ENCODE measurements around the gene ME3. TPM values are rescaled to one million over a fixed set of nuclear protein-coding genes. Genes with fewer than 3 reads are reported as not detected.

ME3 gene
- total RNA-seq, 2 experiments from 2014 or later, result 0.79 to 1.2 TPM

DNA sequence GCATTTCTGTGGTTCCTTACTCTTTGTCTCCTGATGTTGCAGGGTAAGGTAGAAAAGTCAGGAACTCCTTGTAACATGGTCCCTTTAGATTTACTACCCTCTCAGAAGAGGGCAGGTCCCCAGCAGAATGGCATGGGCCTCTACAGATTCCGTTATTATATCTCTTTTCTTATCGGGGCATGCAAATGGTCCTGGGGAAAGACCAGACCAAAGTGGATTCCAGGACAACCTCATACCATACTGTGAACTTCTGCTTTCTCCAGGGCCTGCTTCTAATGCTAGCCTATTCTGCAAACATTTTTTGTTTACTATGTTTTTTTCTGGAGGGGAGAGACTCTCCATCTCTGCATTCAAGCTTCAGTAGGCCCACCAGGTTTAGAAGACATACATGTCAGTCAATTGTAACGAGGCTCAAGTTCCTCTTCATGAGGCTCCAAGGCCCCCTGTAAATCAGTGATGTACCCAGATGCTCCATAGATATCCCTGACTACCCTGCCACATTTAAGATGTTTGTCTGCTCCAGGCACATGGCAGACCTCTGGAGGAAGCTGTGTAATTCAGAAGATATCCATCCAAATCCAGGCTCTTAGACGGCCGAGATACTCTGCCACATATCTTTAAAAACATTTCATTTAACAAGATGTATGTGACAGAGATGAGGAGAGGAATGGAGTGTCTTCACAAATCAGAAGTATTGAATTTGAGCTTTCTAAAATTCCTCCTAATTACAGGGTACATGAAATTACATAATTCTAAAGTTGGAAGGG is 8.5 kb upstream of the ME3 start:
- Mint-ChIP-seq H3K36me3 (no peaks in the 10 kb centered on the region), H3K4me3 (no peak overlapping the region), H3K27me3 (peaks cover 7% of the 10 kb centered on the region), H3K4me1 (no peaks in the 10 kb centered on the region), H3K9me3 (no peaks in the 10 kb centered on the region), H3K27ac (no peak overlapping the region)
- POLR2A ChIA-PET, result no interaction called here
- ATAC-seq (ENCODE audit: low read depth) (no peak), DNase-seq (no peak)

DNA sequence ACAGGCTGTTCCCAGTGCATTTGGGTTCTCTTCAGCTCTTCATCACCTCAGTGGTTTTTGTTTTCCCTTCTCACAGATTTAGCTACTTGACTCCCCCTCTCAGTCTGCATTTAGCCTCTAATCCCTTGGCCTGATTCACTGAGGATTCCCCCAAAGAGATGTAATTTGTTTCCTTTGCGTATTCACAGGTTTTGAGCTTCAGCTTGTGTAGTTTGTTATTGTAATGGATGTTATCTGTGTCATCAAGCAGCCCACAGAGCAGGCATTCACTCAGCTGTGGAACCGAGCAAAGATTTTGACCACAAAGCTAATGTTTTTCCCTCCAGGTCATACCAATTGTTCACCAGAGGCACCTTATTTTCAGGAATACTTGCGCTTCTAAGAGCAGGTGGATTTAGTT is 6.4 kb upstream of the ME3 start:
- peaks cover 10% of the 10 kb centered on the region for H3K27me3 Mint-ChIP-seq
- ATAC-seq (ENCODE audit: low read depth) (no peak), DNase-seq (no peak)
- H3K4me1 Mint-ChIP-seq, result no peaks in the 10 kb centered on the region
- POLR2A ChIA-PET, result no interaction called here
- H3K36me3 Mint-ChIP-seq, result no peaks in the 10 kb centered on the region
- no peaks in the 10 kb centered on the region for H3K9me3 Mint-ChIP-seq
- no peak overlapping the region for H3K4me3 Mint-ChIP-seq
- no peak overlapping the region for H3K27ac Mint-ChIP-seq

DNA sequence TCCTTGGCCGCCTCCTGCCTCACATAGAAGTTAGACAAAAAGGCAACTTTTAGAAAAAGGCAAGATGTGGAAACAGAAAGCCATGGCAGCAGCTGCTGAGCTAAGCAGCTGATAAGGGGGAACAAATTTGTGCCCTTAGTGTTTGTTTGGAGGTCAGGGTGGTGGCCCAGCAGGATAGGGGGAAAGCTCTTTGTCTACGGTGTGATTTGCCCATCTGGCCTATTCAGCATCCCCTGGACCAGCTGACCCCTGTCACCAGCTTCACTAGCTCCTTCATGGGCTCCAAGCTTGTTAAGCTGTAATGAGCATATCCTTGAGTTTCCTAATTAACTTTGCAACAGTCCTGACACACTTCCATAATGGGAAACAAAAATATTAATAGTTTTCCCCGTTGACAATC is 5.9 kb upstream of the ME3 start:
- Mint-ChIP-seq H3K27me3 (peaks cover 11% of the 10 kb centered on the region), H3K27ac (no peak overlapping the region), H3K9me3 (no peaks in the 10 kb centered on the region), H3K4me3 (no peak overlapping the region), H3K36me3 (no peaks in the 10 kb centered on the region), H3K4me1 (no peaks in the 10 kb centered on the region)
- ATAC-seq (ENCODE audit: low read depth) (no peak), DNase-seq (no peak)
- POLR2A ChIA-PET, result no interaction called here

DNA sequence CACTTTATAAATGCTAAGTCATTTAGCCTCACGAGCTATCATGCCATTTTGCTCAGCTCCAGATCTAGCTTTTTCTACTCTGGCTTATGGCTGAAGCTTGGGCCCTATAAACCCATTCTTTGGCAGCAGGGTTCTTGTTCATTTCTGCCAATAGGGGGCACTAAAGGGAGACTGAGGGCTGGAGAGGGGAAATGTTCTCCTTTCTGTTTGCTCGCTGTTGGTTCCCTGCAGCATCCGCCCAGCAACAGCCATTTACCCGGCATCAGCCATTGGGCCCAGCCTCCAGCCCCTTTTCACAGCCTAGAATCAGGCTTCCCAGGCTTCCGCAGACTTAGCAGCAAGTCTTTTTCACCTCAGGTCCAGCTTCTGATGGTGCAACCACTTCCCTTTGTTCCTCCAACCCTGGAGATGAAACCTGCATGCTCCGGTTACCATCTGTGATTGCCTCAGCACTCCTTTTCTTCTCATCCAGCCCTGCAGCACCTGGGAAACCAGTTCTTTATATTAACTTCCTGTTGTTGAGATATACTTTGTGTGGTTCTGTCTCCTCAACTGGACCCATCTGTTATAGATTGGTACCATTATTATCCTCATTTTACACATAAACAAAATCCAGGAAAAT is 4.2 kb upstream of the ME3 start:
- no peaks in the 10 kb centered on the region for H3K4me1 Mint-ChIP-seq
- H3K27me3 Mint-ChIP-seq, result peaks cover 21% of the 10 kb centered on the region
- no peaks in the 10 kb centered on the region for H3K9me3 Mint-ChIP-seq
- no peak overlapping the region for H3K27ac Mint-ChIP-seq
- POLR2A ChIA-PET, result no interaction called here
- H3K36me3 Mint-ChIP-seq, result no peaks in the 10 kb centered on the region
- ATAC-seq (ENCODE audit: low read depth) (no peak), DNase-seq (no peak)
- no peak overlapping the region for H3K4me3 Mint-ChIP-seq

DNA sequence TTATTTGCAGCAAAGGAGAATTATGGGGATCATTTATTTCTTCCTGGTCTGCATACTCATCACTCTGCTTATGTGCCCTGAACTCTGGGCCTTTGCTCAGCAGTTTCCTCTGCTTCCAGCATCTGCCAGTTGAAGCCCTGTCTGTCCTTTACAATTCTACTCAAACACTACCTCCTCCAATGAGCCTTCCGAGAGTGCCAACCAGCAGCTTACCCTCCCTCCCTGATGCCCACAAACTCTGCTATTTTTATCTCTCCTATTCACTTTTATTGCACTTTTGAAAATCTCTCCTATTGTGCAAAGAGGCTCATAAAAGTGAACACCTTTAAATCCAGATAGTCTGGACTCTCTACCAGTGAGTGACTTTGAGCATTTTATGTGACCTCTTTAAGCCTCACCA is 3.6 kb upstream of the ME3 start:
- Mint-ChIP-seq H3K9me3 (no peaks in the 10 kb centered on the region), H3K4me3 (no peak overlapping the region), H3K4me1 (peaks cover 4% of the 10 kb centered on the region), H3K27ac (no peak overlapping the region), H3K36me3 (no peaks in the 10 kb centered on the region), H3K27me3 (peaks cover 26% of the 10 kb centered on the region)
- no peak for ATAC-seq (ENCODE audit: low read depth)
- DNase-seq, result no peak
- POLR2A ChIA-PET, result no interaction called here

DNA sequence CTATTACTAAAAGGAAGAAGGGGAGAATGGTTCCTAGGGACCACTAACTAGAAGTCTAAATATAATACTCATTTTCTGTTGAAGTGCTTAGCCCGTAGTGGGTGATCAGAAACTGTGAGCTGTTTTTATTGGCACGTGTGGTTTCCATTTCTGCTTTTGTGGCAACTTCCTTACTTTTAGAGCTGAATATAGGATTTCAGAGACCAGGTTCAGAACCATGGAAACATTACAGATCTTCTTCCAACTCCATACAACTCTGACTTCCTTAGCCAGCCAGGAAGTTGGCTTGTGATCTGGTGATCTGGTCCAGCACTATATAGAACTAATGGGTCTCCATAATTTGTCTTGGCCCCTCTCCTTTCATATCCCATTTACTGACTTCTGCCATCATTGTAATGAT is 2.6 kb upstream of the ME3 start:
- no peaks in the 10 kb centered on the region for H3K36me3 Mint-ChIP-seq
- no peak for ATAC-seq (ENCODE audit: low read depth)
- H3K4me1 Mint-ChIP-seq, result peaks cover 4% of the 10 kb centered on the region
- H3K27ac Mint-ChIP-seq, result no peak overlapping the region
- POLR2A ChIA-PET, result no interaction called here
- H3K9me3 Mint-ChIP-seq, result no peaks in the 10 kb centered on the region
- H3K27me3 Mint-ChIP-seq, result peaks cover 36% of the 10 kb centered on the region
- DNase-seq, result no peak
- H3K4me3 Mint-ChIP-seq, result no peak overlapping the region

DNA sequence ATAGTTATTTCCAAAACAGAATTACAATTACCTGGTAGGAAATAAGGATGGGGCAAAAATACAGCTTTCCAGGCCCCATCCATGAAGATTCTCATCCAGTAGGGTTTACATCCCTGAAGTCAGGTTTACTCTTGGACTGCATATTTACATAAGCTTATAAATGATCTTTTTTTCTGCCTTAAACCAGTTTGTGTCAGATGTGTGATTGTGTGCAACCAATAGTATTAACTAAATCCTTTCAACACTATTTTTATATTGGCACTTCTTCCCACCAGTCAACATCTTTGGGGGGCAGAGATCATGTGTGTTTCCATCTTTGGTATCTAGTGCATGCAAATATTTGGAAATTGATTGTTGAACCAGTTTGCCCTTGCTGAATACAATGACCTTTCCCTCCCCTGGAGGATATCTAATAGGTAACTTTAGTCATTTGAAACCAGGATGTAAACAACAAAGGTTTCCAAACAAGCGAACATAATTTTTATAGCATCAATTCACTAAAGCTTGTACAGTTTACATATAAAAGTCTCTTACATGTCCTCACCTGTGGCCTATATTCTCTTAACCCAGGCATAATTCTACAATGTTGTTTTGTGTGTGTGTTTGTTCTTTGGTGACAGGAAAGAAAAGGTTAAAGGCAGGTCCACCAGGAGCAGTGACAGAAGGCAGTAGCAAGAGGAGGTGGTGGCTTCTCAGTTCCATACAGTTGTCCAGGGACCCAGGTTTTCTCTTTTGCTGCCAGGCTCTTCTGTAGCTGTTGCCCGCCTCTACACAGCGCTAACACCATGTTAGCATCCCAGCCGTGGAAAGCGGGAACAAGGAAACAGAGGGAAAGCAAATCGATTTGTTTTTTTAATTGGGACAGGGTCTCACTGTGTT is 1.7 kb upstream of the ME3 start:
- H3K27ac Mint-ChIP-seq, result no peak overlapping the region
- DNase-seq, result no peak

DNA sequence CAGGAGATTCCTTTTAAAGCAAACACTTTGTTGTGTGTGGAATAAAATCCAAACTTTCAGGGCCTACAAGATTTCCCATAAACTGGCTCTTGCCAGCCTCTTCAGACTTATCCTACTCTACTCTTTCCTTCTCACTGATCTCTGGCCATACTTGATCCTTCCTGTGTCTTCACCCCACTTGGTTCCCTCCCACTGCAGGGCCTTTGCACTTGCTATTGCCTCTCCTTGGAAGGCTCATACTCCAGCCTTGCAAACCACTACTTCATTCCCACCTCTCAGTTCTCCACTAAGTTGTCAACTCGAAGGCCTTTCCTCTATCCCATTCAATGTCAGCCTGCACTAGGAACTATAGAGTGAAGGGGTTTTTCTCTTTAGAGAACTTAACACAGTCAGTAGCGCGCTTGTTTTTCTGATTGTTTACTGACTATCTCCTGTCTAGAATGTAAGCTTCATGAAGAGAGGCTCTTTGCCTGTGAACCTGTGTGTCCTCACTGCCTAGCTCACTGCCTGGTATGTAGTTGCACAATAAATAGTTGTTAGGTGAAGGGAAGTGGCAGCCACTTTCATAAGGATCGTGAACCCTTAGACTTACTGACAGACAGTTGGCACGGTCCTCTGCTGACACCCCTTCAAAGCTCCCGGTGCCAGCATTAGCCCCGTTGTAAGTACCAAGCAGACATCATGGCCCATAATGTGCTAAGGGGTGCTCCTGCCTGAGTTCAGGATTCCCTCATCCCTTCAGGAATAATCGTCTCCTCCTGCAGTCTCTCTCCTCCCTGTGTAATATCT is 833 bp upstream of the ME3 start:
- ATAC-seq (ENCODE audit: low read depth), result no peak
- DNase-seq, result no peak
- Mint-ChIP-seq H3K4me1 (peaks cover 4% of the 10 kb centered on the region), H3K27ac (no peak overlapping the region), H3K9me3 (no peaks in the 10 kb centered on the region), H3K4me3 (peak overlapping the region; percentile 33), H3K27me3 (peaks cover 47% of the 10 kb centered on the region), H3K36me3 (no peaks in the 10 kb centered on the region)
- POLR2A ChIA-PET, result no interaction called here

More for the DNA sequence above, 1.7 kb upstream of the ME3 start:
- POLR2A ChIA-PET, result no interaction called here
- Mint-ChIP-seq H3K27me3 (peaks cover 45% of the 10 kb centered on the region), H3K9me3 (no peaks in the 10 kb centered on the region), H3K4me3 (no peak overlapping the region), H3K4me1 (peaks cover 4% of the 10 kb centered on the region), H3K36me3 (no peaks in the 10 kb centered on the region)
- no peak for ATAC-seq (ENCODE audit: low read depth)

DNA sequence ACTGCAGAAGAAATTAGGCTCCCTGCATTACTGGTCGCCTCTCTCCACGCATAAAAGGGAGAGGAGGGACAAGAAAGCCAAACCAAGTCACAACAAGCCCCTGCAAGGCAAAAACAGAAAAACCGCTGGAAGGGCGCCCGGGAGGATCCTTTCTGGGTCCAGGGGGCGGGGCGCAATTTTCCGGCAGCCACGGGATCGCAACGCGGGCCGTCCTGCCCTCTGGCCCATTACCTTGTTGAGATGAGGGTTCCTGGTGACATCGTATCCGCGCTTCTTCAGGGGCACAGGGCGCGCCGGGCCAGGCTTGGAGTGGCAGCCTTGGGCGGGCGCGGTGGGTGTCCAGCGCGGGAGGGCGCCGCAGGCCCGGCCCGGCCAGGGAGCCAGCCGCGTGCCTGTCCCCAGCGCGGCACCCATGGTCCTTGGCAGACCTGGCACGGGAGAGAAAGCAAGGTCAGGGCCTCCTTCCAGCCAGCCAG is 847 bp downstream of the ME3 start:
- Mint-ChIP-seq H3K27me3 (peaks cover 50% of the 10 kb centered on the region), H3K9me3 (no peaks in the 10 kb centered on the region), H3K36me3 (peaks cover 1% of the 10 kb centered on the region), H3K4me1 (peaks cover 4% of the 10 kb centered on the region), H3K27ac (peak overlapping the region; percentile 8), H3K4me3 (peak overlapping the region; percentile 51)
- ATAC-seq (ENCODE audit: low read depth), result no peak
- POLR2A ChIA-PET, result no interaction called here
- no peak for DNase-seq

DNA sequence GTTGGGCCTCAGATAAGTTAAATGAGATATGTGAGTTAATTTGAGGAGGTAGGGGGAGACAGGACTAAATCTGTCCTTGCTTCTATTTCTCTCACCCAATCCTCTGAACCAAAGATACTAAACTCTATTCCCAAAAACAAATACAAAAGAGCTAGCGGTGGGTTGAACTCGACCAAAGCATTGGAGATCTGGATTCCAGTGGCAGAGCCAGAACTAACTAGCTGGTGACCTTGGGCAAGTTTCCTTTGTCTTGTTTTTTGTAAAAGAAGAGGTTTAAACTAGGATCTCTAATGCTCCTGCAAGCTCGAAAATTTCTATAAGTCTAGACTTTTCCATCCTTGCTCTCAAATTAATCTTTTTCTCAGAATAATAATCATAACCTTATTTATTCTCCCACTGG is 1.5 kb downstream of the ME3 start:
- POLR2A ChIA-PET, result no interaction called here
- Mint-ChIP-seq H3K4me1 (peaks cover 4% of the 10 kb centered on the region), H3K36me3 (peaks cover 1% of the 10 kb centered on the region), H3K4me3 (peak overlapping the region; percentile 51), H3K9me3 (no peaks in the 10 kb centered on the region), H3K27ac (no peak overlapping the region), H3K27me3 (peaks cover 51% of the 10 kb centered on the region)
- DNase-seq, result no peak
- ATAC-seq (ENCODE audit: low read depth), result no peak

DNA sequence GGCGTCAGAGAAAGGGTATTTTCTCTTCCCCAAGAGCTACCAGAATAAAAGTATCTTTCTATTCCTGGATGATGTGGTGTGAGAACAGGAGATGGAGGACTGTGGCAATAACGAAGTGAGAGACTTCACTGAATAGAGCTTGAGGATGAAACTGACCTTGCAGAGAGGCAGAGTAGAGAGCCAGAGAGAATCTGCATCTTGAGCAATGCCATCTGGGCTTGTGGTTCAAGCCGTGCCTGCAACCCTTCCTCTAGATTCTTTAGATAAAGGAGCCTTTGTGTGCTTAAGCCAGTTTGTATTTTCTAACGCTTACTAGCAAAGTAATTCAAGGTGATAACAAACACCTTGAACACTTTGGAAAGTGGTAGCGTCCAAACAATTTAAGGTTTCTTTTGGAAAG is 2.2 kb downstream of the ME3 start:
- POLR2A ChIA-PET, result no interaction called here
- ATAC-seq (ENCODE audit: low read depth), result no peak

DNA sequence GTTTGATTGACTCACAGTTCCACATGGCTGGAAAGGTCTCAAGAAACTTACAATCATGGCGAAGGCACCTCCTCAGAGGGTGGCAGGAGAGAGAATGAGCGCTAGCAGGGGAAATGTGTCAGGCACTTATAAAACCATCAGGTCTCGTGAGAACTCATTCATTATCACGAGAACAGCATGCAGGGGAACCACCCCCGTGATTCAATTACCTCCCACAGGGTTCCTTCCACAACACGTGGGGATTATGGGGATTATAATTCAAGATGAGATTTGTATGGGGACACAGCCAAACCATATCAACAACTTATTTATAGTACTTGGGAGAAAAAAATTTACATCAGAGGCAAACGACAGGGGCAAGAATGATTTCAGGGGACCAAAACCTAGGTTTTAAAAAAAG is 3.0 kb downstream of the ME3 start:
- POLR2A ChIA-PET, result no interaction called here
- Mint-ChIP-seq H3K9me3 (no peaks in the 10 kb centered on the region), H3K4me1 (peaks cover 4% of the 10 kb centered on the region), H3K27me3 (peaks cover 58% of the 10 kb centered on the region), H3K27ac (no peak overlapping the region), H3K36me3 (peaks cover 7% of the 10 kb centered on the region), H3K4me3 (no peak overlapping the region)
- ATAC-seq (ENCODE audit: low read depth) (no peak), DNase-seq (no peak)

More for the DNA sequence above, 2.2 kb downstream of the ME3 start:
- Mint-ChIP-seq H3K9me3 (no peaks in the 10 kb centered on the region), H3K27ac (no peak overlapping the region), H3K27me3 (peaks cover 58% of the 10 kb centered on the region), H3K36me3 (peaks cover 6% of the 10 kb centered on the region), H3K4me3 (no peak overlapping the region), H3K4me1 (peaks cover 4% of the 10 kb centered on the region)
- no peak for DNase-seq

DNA sequence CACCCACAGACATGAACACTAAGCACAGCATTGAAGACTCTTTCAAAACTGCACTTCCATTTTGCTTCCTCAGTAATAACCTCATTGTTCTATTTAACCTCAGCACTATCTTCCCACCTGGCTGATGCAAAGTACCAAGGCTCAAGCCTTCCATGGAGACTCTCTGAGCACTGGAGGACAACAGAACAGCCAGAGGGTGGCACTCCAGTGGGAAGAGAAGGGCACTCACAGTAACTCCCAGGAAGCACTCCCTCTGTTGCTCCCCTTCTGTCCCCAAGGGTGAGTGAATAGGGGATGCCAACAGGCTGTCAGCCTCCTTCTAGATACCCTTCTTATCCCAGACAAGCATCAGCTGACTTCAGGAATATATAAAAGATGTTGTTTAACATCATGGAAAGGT is 3.5 kb downstream of the ME3 start:
- no peak for ATAC-seq (ENCODE audit: low read depth)
- Mint-ChIP-seq H3K27ac (no peak overlapping the region), H3K4me3 (no peak overlapping the region), H3K27me3 (peaks cover 56% of the 10 kb centered on the region), H3K36me3 (peaks cover 7% of the 10 kb centered on the region), H3K9me3 (no peaks in the 10 kb centered on the region), H3K4me1 (peaks cover 4% of the 10 kb centered on the region)
- no peak for DNase-seq
- POLR2A ChIA-PET, result no interaction called here

Measured in activated naive CD8-positive, alpha-beta T cell treated with anti-CD3 and anti-CD28 coated beads, Interleukin-2, amount 10 ng/mL, durations not matched to agents 7 days and 5 days (primary cell).